Erythroblast (primary cell): Measurements from ENCODE around the gene SLC16A8.

Experiments used
- GATA1 ChIP-seq: IDR thresholded peaks from 2 replicates; pipeline ENCODE4 v1.6.1; 2011; ENCODE audit warnings: low read depth, mild to moderate bottlenecking, control low read depth, low read length, moderate library complexity
- POLR2A ChIP-seq: IDR thresholded peaks from 2 replicates; pipeline ENCODE4 v1.6.1; 2011; ENCODE audit warnings: mild to moderate bottlenecking, low read length

- TF ChIP-seq POLR2A: no peak
- no peak for TF ChIP-seq GATA1
Observed at GRCh38 chr22:38029901-38030300, 54.1 kb downstream of the SLC16A8 start.
